ENCODE measurements around the gene PHF14.

The PHF14 gene

GRCh38 chr7:11203683-11204082 is 230.0 kb downstream of the PHF14 start:
- H3K27ac ChIP-seq: no peak overlapping the region
- no peak for TF ChIP-seq ZFX (IDR thresholded peaks at IDR 0.05; ENCODE audit: borderline replicate concordance)
- no peak for TF ChIP-seq CTCF (IDR thresholded peaks at IDR 0.05)

GRCh38 chr7:11206177-11206899 is 232.7 kb downstream of the PHF14 start:
- TF ChIP-seq ZFX (IDR thresholded peaks at IDR 0.05; ENCODE audit: borderline replicate concordance): no peak
- no peak for TF ChIP-seq CTCF (IDR thresholded peaks at IDR 0.05)
- H3K27ac ChIP-seq: no peak overlapping the region

DNA sequence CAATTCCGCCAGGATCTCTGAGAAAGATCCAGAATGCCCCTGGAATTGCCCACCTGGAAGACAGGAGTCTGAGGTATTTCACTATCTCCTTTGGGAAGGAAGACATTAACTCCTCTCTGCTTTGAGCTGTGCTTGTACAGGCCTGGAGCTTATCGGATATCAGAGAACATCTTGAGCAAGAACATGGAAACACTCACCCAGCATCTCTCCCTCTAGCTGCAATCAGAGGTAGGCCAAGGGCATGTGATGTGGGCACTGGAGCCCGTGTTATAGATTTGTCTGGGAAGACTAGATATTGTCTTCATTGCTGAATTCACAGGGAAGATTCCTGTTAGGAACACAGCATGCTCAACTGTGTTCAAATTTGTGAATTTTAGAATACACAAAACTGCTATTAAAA is 233.9 kb downstream of the PHF14 start:
- H3K27ac ChIP-seq: no peak overlapping the region
- TF ChIP-seq ZFX (IDR thresholded peaks at IDR 0.05; ENCODE audit: borderline replicate concordance): no peak
- peak; percentile 19; the same call in 1 of the 2 replicates for TF ChIP-seq CTCF (IDR thresholded peaks at IDR 0.05)

DNA sequence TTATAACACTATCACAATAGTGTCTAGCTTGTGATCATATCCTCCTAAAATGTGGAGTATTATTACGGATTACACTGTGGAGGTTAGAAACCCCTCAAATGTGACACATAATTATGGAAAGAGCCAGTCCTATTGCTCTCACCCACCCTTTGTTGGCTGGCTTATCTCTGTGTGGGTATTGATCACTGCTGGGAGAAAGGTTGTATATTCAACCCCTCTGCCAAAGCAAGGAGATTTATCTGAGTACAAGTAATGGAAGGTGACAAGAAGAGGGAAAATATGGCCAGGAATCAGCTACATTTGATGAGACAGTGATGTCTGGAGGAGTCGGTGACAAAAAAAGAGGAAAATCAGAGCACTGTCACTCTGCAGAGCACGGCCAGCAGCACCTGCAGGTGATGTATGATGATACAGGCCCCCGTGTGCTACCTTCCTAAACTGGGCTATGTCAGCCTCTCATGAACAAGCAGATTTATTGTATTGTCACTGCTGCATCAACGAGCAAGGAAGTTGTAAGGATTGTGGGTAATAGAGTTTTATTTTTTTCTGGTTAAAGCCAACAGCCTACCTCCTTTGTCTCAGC is 235.3 kb downstream of the PHF14 start:
- TF ChIP-seq CTCF (IDR thresholded peaks at IDR 0.05) (no peak), ZFX (IDR thresholded peaks at IDR 0.05; ENCODE audit: borderline replicate concordance) (no peak)
- no peak overlapping the region for H3K27ac ChIP-seq

DNA sequence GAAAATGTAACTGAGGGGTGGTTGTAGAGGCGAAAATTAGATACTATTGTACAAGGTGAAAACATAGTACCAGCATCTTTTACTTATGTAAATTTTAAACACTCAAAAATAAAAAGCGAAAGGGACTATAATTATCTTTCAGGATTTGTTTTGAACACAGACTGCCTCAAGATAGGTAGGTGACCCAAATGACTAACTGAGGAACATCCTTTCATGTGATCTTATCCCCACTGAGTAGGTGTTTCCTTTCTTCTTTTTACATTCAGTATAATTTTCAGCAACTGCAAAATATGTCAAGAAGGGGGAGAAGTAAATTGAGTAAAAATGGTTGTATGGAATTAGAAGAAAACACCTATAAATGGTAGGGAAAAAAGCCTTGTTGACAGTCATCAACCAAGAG is 236.7 kb downstream of the PHF14 start:
- H3K27ac ChIP-seq: no peak overlapping the region
- no peak for TF ChIP-seq CTCF (IDR thresholded peaks at IDR 0.05)
- TF ChIP-seq ZFX (IDR thresholded peaks at IDR 0.05; ENCODE audit: borderline replicate concordance): no peak

GRCh38 chr7:11212080-11212711 is 238.5 kb downstream of the PHF14 start:
- peak overlapping the region; percentile 64 for H3K27ac ChIP-seq

More at GRCh38 chr7:11212080-11212711, 238.5 kb downstream of the PHF14 start:
- TF ChIP-seq CTCF (IDR thresholded peaks at IDR 0.05): peak; percentile 98
- TF ChIP-seq ZFX (IDR thresholded peaks at IDR 0.05; ENCODE audit: borderline replicate concordance): no peak

All from 22Rv1 (cell line).